ENCODE measurements around the gene BEND6. TPM values are rescaled to one million over a fixed set of nuclear protein-coding genes. Genes with fewer than 3 reads are reported as not detected.

Gene BEND6
- total and polyA plus RNA-seq, 2 of the 4 experiments (the other 2 are of a cell fraction) = 4.1 to 9.7 TPM

- Histone ChIP-seq H2BK20ac (ENCODE audit: low read depth, low read length) (no peak overlapping the region), H3K4ac (ENCODE audit: low read depth, low read length) (no peak overlapping the region), H3K4me2 (ENCODE audit: low read depth, low read length) (no peak overlapping the region), H3K9me3 (ENCODE audit: control insufficient read depth, insufficient read depth, low read length) (no peaks in the 10 kb centered on the region), H2AK5ac (ENCODE audit: low read depth, low read length) (no peak overlapping the region), H3K4me1 (ENCODE audit: control insufficient read depth, insufficient read depth, low read length) (no peaks in the 10 kb centered on the region), H3K23ac (ENCODE audit: low read depth, low read length) (no peak overlapping the region), H4K8ac (ENCODE audit: low read depth in 2 of 2, low read length in 2 of 2) (no peak overlapping the region), H3K9me1 (ENCODE audit: insufficient read depth, low read length) (no peaks in the 10 kb centered on the region), H3K18ac (ENCODE audit: low read depth, low read length) (no peak overlapping the region), H3K4me3 (ENCODE audit: insufficient read depth, low read depth, low read length) (no peak overlapping the region), H2BK120ac (ENCODE audit: low read depth, low read length) (no peak overlapping the region), H3K9ac (ENCODE audit: low read depth, low read length) (no peak overlapping the region), H3K27ac (ENCODE audit: insufficient read depth, low read length) (no peak overlapping the region), H2AFZ (replicated peaks; ENCODE audit: low read length, poor library complexity) (no peak overlapping the region), H3K36me3 (ENCODE audit: control insufficient read depth, insufficient read depth, low read length) (no peaks in the 10 kb centered on the region), H2BK5ac (ENCODE audit: low read depth, low read length, poor library complexity, severe bottlenecking) (no peak overlapping the region), H2BK15ac (ENCODE audit: low read depth, low read length) (no peak overlapping the region), H3K56ac (ENCODE audit: extremely low read depth, insufficient read depth, low read length) (no peak overlapping the region), H4K20me1 (ENCODE audit: insufficient read depth, low read length) (no peaks in the 10 kb centered on the region), H3K79me1 (ENCODE audit: low read depth in 1 of 2, low read length in 2 of 2) (no peaks in the 10 kb centered on the region), H3K14ac (replicated peaks; ENCODE audit: low read depth, low read length) (no peak overlapping the region), H2AK9ac (replicated peaks; ENCODE audit: low read depth, low read length, poor library complexity) (no peak overlapping the region), H3K27me3 (ENCODE audit: control insufficient read depth, insufficient read depth, low read length) (peaks cover 4% of the 10 kb centered on the region), H4K5ac (ENCODE audit: low read depth, low read length) (no peak overlapping the region), H4K91ac (ENCODE audit: insufficient read depth, low read depth, low read length) (no peak overlapping the region)
- BruUV-seq (replicated peaks) = no TSS peak
- CTCF ChIA-PET = no interaction called here
- POLR2A ChIA-PET (ENCODE audit: unreplicated experiment) = no interaction called here
- TF ChIP-seq MAZ (IDR thresholded peaks at IDR 0.05; ENCODE audit: borderline replicate concordance, low read depth, low read length) (no peak), MAFK (IDR thresholded peaks at IDR 0.05; ENCODE audit: low read depth, low read length) (no peak), CTCF (conservative IDR thresholded peaks at IDR 0.05; ENCODE audit: low read depth, low read length) (no peak), BHLHE40 (IDR thresholded peaks at IDR 0.05; ENCODE audit: low read depth, low read length) (no peak), ELK1 (IDR thresholded peaks at IDR 0.05; ENCODE audit: borderline replicate concordance, low read depth, low read length) (no peak), NFE2L2 (IDR thresholded peaks at IDR 0.05; ENCODE audit: low read depth, low read length) (no peak), MXI1 (IDR thresholded peaks at IDR 0.05; ENCODE audit: borderline replicate concordance, low read depth, low read length) (no peak), SMC3 (IDR thresholded peaks at IDR 0.05; ENCODE audit: low read depth, low read length) (no peak), RFX5 (IDR thresholded peaks at IDR 0.05; ENCODE audit: low read depth, low read length) (no peak), RCOR1 (IDR thresholded peaks at IDR 0.05; ENCODE audit: insufficient replicate concordance, low read length) (no peak), CHD1 (IDR thresholded peaks at IDR 0.05; ENCODE audit: low read depth, low read length) (no peak), FOS (IDR thresholded peaks at IDR 0.05; ENCODE audit: low read depth, low read length) (no peak), CEBPB (IDR thresholded peaks at IDR 0.05; ENCODE audit: low read depth, low read length) (no peak)
- TF ChIP-seq, protein P1, sequence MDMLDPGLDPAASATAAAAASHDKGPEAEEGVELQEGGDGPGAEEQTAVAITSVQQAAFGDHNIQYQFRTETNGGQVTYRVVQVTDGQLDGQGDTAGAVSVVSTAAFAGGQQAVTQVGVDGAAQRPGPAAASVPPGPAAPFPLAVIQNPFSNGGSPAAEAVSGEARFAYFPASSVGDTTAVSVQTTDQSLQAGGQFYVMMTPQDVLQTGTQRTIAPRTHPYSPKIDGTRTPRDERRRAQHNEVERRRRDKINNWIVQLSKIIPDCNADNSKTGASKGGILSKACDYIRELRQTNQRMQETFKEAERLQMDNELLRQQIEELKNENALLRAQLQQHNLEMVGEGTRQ (IDR thresholded peaks at IDR 0.05; ENCODE audit: low read depth, low read length) = no peak
- intact Hi-C loops (cut with micrococcal nuclease) = no loop called here
- ATAC-seq (ENCODE audit: low read depth) (no peak), DNase-seq (no peak)
- WGBS, 2 experiments (ENCODE audit: extremely low coverage in 2 of 2, insufficient read length in 1 of 2) = no CpG with 5 or more reads among the region's 3 CpGs
- in situ Hi-C loops (cut with MboI; ENCODE audit: low sequenced_read_pairs) = loop anchor here (10.0 kb wide), 1 partner anchor 121 kb away; no protein-coding TSS in a partner anchor
- dilution Hi-C loops (cut with HindIII; ENCODE audit: low sequenced_read_pairs, unreplicated experiment) = no loop called here
These were observed 80.6 kb downstream of the BEND6 start for GRCh38 chr6:57035549-57035948.

Measured in IMR-90 (cell line).